ENCODE results near the gene CACNA1G.

DNA sequence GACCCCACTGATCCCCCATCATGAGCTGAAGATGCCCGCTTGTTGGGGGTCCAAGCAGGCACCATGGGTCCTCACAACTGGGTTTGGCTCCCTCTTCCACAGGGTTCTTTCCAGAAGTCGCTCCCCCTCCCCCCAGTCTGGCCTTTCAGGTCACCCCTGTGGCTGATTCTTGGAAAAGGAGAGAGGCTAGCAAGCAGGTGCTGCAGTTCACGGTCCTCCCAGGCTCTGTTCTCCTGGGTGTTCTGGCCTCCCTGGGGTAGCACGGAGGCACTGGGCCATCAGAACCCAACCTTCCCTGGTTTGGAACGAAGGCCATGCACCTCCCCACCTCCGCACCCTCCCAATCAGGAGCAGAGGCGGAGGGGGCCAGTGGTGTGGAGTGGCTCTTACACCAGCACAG is 18.9 kb downstream of the CACNA1G start:
- no peak for TF ChIP-seq EZH2 (IDR thresholded peaks at IDR 0.05; ENCODE audit: insufficient read depth, low read length)
- TF ChIP-seq CTCF (IDR thresholded peaks at IDR 0.05; ENCODE audit: insufficient read depth, low read depth, low read length): no peak
